ENCODE measurements around the gene MRPS7.

DNA sequence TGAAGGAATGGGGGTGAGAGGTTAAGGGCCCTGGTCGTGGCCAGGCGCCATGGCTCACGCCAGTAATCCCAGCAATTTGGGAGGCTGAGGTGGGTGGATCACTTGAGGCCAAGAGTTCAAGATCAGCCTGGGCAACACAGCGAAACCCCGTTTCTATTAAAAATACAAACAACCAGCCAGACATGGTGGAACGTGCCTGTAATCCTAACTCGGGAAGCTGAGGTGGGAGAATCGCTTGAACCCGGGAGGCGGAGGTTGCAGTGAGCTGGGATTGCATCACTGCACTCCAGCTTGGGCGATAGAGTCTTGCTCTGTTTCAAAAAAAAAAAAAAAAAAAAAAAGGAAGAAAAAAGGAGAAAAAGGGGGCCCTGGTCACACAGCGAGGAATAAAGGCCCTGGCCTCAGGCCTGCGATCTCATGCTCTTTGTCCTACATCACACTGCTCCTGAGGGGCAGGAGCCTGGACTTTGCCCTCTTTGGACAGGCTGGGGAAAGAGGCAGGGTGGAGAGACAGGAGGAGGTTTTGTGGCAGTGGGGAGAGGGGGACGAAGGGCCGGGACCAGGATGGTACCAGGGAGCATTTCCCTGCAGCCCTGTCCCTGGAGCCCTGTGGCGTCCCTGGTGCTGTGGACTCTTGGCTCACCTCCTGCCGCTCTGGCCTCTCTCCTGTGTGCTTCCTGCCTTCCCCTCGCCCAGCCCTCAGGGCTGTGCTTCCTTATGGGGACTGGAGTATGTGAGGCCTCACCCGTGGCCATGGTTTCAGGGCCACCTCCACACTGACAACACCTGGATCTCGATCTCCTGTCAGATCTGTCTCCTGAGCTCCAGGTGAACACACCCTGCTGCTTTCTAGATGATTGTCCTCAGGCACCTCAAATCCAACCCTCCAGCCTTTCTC, 47.3 kb downstream of the MRPS7 start:
- TF ChIP-seq NFIC (IDR thresholded peaks at IDR 0.05), result no peak
- TF ChIP-seq, protein P1, sequence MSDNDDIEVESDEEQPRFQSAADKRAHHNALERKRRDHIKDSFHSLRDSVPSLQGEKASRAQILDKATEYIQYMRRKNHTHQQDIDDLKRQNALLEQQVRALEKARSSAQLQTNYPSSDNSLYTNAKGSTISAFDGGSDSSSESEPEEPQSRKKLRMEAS (IDR thresholded peaks at IDR 0.05), result no peak
- TF ChIP-seq CEBPB (IDR thresholded peaks at IDR 0.05), result no peak
- TF ChIP-seq YY1 (IDR thresholded peaks at IDR 0.05; ENCODE audit: low read depth), result no peak
- TF ChIP-seq, protein P2, sequence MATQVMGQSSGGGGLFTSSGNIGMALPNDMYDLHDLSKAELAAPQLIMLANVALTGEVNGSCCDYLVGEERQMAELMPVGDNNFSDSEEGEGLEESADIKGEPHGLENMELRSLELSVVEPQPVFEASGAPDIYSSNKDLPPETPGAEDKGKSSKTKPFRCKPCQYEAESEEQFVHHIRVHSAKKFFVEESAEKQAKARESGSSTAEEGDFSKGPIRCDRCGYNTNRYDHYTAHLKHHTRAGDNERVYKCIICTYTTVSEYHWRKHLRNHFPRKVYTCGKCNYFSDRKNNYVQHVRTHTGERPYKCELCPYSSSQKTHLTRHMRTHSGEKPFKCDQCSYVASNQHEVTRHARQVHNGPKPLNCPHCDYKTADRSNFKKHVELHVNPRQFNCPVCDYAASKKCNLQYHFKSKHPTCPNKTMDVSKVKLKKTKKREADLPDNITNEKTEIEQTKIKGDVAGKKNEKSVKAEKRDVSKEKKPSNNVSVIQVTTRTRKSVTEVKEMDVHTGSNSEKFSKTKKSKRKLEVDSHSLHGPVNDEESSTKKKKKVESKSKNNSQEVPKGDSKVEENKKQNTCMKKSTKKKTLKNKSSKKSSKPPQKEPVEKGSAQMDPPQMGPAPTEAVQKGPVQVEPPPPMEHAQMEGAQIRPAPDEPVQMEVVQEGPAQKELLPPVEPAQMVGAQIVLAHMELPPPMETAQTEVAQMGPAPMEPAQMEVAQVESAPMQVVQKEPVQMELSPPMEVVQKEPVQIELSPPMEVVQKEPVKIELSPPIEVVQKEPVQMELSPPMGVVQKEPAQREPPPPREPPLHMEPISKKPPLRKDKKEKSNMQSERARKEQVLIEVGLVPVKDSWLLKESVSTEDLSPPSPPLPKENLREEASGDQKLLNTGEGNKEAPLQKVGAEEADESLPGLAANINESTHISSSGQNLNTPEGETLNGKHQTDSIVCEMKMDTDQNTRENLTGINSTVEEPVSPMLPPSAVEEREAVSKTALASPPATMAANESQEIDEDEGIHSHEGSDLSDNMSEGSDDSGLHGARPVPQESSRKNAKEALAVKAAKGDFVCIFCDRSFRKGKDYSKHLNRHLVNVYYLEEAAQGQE (IDR thresholded peaks at IDR 0.05; ENCODE audit: low read depth), result no peak
- no peak for TF ChIP-seq EP300 (IDR thresholded peaks at IDR 0.05; ENCODE audit: borderline replicate concordance)
- TF ChIP-seq CREB1 (IDR thresholded peaks at IDR 0.05; ENCODE audit: low read depth), result no peak
- TF ChIP-seq FOXM1 (IDR thresholded peaks at IDR 0.05; ENCODE audit: borderline replicate concordance, low read depth), result no peak
- no peak for TF ChIP-seq TCF12 (IDR thresholded peaks at IDR 0.05; ENCODE audit: low read depth)
- no peak for TF ChIP-seq TAF1 (IDR thresholded peaks at IDR 0.05; ENCODE audit: low read depth)
